Measurements from ENCODE around the gene FAM161A.
"Not testable (repeated sequence)": the region's sequence is repeated elsewhere in the genome, so short reads cannot be mapped to it uniquely, and the experiment has no call there.

Gene FAM161A

GRCh38 chr2:61841286-61841685 is 12.6 kb downstream of the FAM161A start:
- no peak for DNase-seq

GRCh38 chr2:61834893-61835292 is 19.0 kb downstream of the FAM161A start:
- no peak for DNase-seq

GRCh38 chr2:61833971-61834370 is 19.9 kb downstream of the FAM161A start:
- no peak for DNase-seq

- DNase-seq = no peak
Measured at GRCh38 chr2:61832183-61832841, 21.5 kb downstream of the FAM161A start.

- DNase-seq = no peak
Measured at GRCh38 chr2:61822255-61822654, 31.6 kb downstream of the FAM161A start.

GRCh38 chr2:61816480-61817355 is 37.1 kb downstream of the FAM161A start:
- no peak for DNase-seq

GRCh38 chr2:61814539-61815160 is 39.2 kb downstream of the FAM161A start:
- DNase-seq = no peak

- not testable (repeated sequence) for DNase-seq
Measured at GRCh38 chr2:61813314-61813713, 40.5 kb downstream of the FAM161A start.

- DNase-seq = no peak
Measured at GRCh38 chr2:61811821-61812220, 42.0 kb downstream of the FAM161A start.

- not testable (repeated sequence) for DNase-seq
Measured at GRCh38 chr2:61810203-61810602, 43.7 kb downstream of the FAM161A start.

- DNase-seq = not testable (repeated sequence)
Measured at GRCh38 chr2:61808693-61809092, 45.2 kb downstream of the FAM161A start.

- DNase-seq = no peak
Measured at GRCh38 chr2:61807036-61807757, 46.7 kb downstream of the FAM161A start.

GRCh38 chr2:61802548-61802947 is 51.3 kb downstream of the FAM161A start:
- no peak for DNase-seq

- no peak for DNase-seq
Measured at GRCh38 chr2:61799099-61799498, 54.8 kb downstream of the FAM161A start.

- not testable (repeated sequence) for DNase-seq
Measured at GRCh38 chr2:61797446-61797845, 56.4 kb downstream of the FAM161A start.

- no peak for DNase-seq
Measured at GRCh38 chr2:61795408-61795807, 58.5 kb downstream of the FAM161A start.

- peak; percentile 64 for DNase-seq
Measured at GRCh38 chr2:61793389-61793836, 60.4 kb downstream of the FAM161A start.

GRCh38 chr2:61792355-61792890 is 61.4 kb downstream of the FAM161A start:
- no peak for DNase-seq

- DNase-seq = no peak
Measured at GRCh38 chr2:61789807-61790602, 63.9 kb downstream of the FAM161A start.

GRCh38 chr2:61787941-61788563 is 65.8 kb downstream of the FAM161A start:
- no peak for DNase-seq

GRCh38 chr2:61786876-61787275 is 67.0 kb downstream of the FAM161A start:
- DNase-seq = no peak
